OCI-LY1 (cell line): ENCODE results near the gene CCDC93.

Source experiments
- H2AFZ ChIP-seq: fragments of 200-600 bp; sonication (generic), shearing (Covaris generic); 2 replicates; pipeline ENCODE4 v1.6.0; 2014; ENCODE audit warnings: antibody characterized with exemption, mild to moderate bottlenecking, low read length
- H3F3A ChIP-seq: fragments of 200-600 bp; sonication (generic), shearing (Covaris generic); 2 replicates; pipeline ENCODE4 v1.6.0; 2014; ENCODE audit warnings: mild to moderate bottlenecking, antibody characterized with exemption, low read length, moderate library complexity; ENCODE audit not compliant: insufficient read depth
- H3K27ac ChIP-seq: fragments of 200-600 bp; sonication (generic); 2 replicates; pipeline ENCODE4 v1.5.1; 2014; ENCODE audit warnings: low read length, mixed run types, mild to moderate bottlenecking, low read depth; ENCODE audit not compliant: poor library complexity, severe bottlenecking
- H3K27me3 ChIP-seq: fragments of 200-600 bp; sonication (generic); 2 replicates; pipeline ENCODE4 v1.6.0; 2014; ENCODE audit warnings: antibody characterized with exemption, mild to moderate bottlenecking, low read length, moderate library complexity; ENCODE audit not compliant: insufficient read depth
- H3K36me3 ChIP-seq: fragments of 200-600 bp; sonication (generic); 2 replicates; pipeline ENCODE4 v1.6.1; 2014; ENCODE audit warnings: mild to moderate bottlenecking, antibody characterized with exemption, low read length, moderate library complexity, mixed read lengths; ENCODE audit not compliant: insufficient read depth
- H3K4me1 ChIP-seq: fragments of 200-600 bp; sonication (generic); 2 replicates; pipeline ENCODE4 v1.5.1; 2014; ENCODE audit warnings: mild to moderate bottlenecking, low read length, moderate library complexity; ENCODE audit not compliant: insufficient read depth, severe bottlenecking
- H3K4me2 ChIP-seq: fragments of 200-600 bp; sonication (generic), shearing (Covaris generic); 2 replicates; pipeline ENCODE4 v1.6.1; 2014; ENCODE audit warnings: low read length
- H3K4me3 ChIP-seq: fragments of 200-600 bp; sonication (generic); 2 replicates; pipeline ENCODE4 v1.5.1; 2014; ENCODE audit warnings: low read length, low read depth, mild to moderate bottlenecking, mixed read lengths; ENCODE audit not compliant: poor library complexity, severe bottlenecking
- H3K79me2 ChIP-seq: fragments of 200-600 bp; shearing (Covaris generic); 2 replicates; pipeline ENCODE4 v1.6.1; 2016; ENCODE audit warnings: mixed run types, low read length, mixed read lengths; ENCODE audit not compliant: insufficient read depth
- H3K9ac ChIP-seq: fragments of 200-600 bp; sonication (generic), shearing (Covaris generic); 2 replicates; pipeline ENCODE4 v1.6.1; 2014; ENCODE audit warnings: mild to moderate bottlenecking, low read length, mixed read lengths
- H3K9me2 ChIP-seq: fragments of 200-600 bp; sonication (generic), shearing (Covaris generic); 2 replicates; pipeline ENCODE4 v1.6.1; 2014; ENCODE audit warnings: low read depth, mild to moderate bottlenecking, low read length, mixed read lengths
- H3K9me3 ChIP-seq: fragments of 200-600 bp; shearing (Covaris generic); 2 replicates; pipeline ENCODE4 v1.6.1; 2014; ENCODE audit warnings: low read length, mixed read lengths
- H4K20me1 ChIP-seq: fragments of 200-600 bp; sonication (generic), shearing (Covaris generic); 2 replicates; pipeline ENCODE4 v1.6.0; 2016; ENCODE audit warnings: mild to moderate bottlenecking, low read length; ENCODE audit not compliant: insufficient read depth
- CTCF ChIP-seq: fragments of 200-600 bp; sonication (generic), shearing (Covaris generic); IDR thresholded peaks from 2 replicates; pipeline ENCODE4 v1.5.1; 2017; ENCODE audit warnings: mild to moderate bottlenecking, antibody characterized with exemption, low read length, moderate library complexity, mixed read lengths
- EZH2 ChIP-seq: fragments of 200-600 bp; sonication (generic), shearing (Covaris generic); IDR thresholded peaks from 2 replicates; pipeline ENCODE4 v1.8.0; 2017; ENCODE audit warnings: borderline replicate concordance, mixed run types, mild to moderate bottlenecking, antibody characterized with exemption, low read length, moderate library complexity, mixed read lengths

CCDC93 gene

GRCh38 chr2:118014492-118014824 is 588 bp upstream of the CCDC93 start:
- H3F3A ChIP-seq = no peaks in the 10 kb centered on the region
- no peaks in the 10 kb centered on the region; the same call in 1 of the 2 replicates for H3K27me3 ChIP-seq
- H4K20me1 ChIP-seq = peaks cover 5% of the 10 kb centered on the region; the same call in 1 of the 2 replicates
- H3K9me2 ChIP-seq = no peaks in the 10 kb centered on the region
- H3K27ac ChIP-seq = no peak overlapping the region
- no peaks in the 10 kb centered on the region for H3K36me3 ChIP-seq
- TF ChIP-seq EZH2 (no peak), CTCF (no peak)
- peak overlapping the region; percentile 91 for H3K9ac ChIP-seq
- no peaks in the 10 kb centered on the region for H3K9me3 ChIP-seq
- H3K79me2 ChIP-seq = peaks cover 29% of the 10 kb centered on the region
- H3K4me1 ChIP-seq = peaks cover 23% of the 10 kb centered on the region
- peak overlapping the region; percentile 92 for H3K4me3 ChIP-seq
- H3K4me2 ChIP-seq = peak overlapping the region; percentile 74
- H2AFZ ChIP-seq = peak overlapping the region; percentile 67; the same call in 1 of the 2 replicates

DNA sequence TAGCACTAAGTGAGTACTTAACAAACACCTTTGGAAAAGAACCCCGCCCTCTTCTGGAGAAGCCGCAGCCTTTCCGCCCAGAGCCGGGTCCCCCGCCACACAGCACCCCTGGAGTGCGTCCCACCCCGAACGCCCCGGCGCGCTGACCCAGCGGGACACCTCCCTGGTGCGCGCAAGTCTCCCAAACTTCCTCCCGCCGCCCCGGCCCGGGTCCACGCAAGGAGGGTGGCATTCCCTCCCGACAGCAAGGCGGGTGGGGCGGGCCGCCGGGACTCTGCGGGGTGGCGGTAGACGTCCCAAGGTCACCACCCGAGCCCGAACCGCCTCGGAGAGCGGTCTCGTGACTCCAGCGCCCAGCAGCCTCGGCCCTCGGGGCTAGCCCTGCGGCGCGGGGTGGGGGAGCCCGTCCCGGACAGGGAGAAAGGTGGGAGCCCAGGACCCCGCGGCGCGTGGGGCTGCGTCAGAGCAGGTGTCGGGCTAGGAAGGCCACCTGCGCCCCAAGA is 598 bp downstream of the CCDC93 start:
- H3K27ac ChIP-seq = no peak overlapping the region

DNA sequence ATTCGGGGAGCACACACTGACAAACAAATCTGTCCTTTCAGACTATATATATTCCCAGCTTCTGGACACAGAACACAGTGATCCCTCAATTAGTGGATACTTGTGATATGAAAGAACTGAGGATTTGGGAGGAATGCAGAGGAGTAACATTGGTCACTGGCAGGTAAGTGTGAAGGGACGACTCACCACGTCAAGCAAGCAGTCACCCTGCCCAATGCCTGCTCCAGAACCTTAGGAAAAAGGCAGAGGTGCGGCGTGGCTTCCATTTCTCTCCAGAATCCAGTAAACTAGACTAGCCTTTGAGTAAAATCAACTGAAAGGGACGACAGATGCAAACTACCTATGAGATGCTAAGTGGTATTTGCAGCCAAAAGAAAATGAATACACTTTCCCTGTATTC is 1.1 kb downstream of the CCDC93 start:
- Histone ChIP-seq H3K27me3 (no peaks in the 10 kb centered on the region; the same call in 1 of the 2 replicates), H3K9me3 (no peaks in the 10 kb centered on the region), H3K9me2 (no peaks in the 10 kb centered on the region), H3K27ac (no peak overlapping the region), H3K4me3 (peak overlapping the region; percentile 92), H3K4me2 (peak overlapping the region; percentile 74), H3K4me1 (peaks cover 23% of the 10 kb centered on the region), H4K20me1 (peaks cover 5% of the 10 kb centered on the region), H3K36me3 (peaks cover 13% of the 10 kb centered on the region; the same call in 1 of the 2 replicates), H3K9ac (peak overlapping the region; percentile 91), H3F3A (no peaks in the 10 kb centered on the region), H2AFZ (no peak overlapping the region), H3K79me2 (peaks cover 29% of the 10 kb centered on the region)
- TF ChIP-seq CTCF (no peak), EZH2 (no peak)

More for the DNA sequence above, 598 bp downstream of the CCDC93 start:
- Histone ChIP-seq H3K4me2 (peak overlapping the region; percentile 74), H2AFZ (no peak overlapping the region), H3K4me3 (peak overlapping the region; percentile 92), H4K20me1 (peaks cover 5% of the 10 kb centered on the region), H3K9me2 (no peaks in the 10 kb centered on the region), H3K36me3 (peaks cover 8% of the 10 kb centered on the region; the same call in 1 of the 2 replicates), H3K27me3 (no peaks in the 10 kb centered on the region; the same call in 1 of the 2 replicates), H3K79me2 (peaks cover 29% of the 10 kb centered on the region), H3K9ac (peak overlapping the region; percentile 91), H3K4me1 (peaks cover 23% of the 10 kb centered on the region), H3K9me3 (no peaks in the 10 kb centered on the region), H3F3A (no peaks in the 10 kb centered on the region)
- TF ChIP-seq EZH2 (no peak), CTCF (no peak; the same call in 1 of the 2 replicates)
